Sigmoid colon (tissue), 7 donors: ENCODE results near the gene HPSE. TPM values are rescaled to one million over a fixed set of nuclear protein-coding genes. Genes with fewer than 3 reads are reported as not detected.
A peak's percentile ranks its signal among the peaks of the same experiment; 100 is the strongest.
"Not testable (repeated sequence)": the region's sequence is repeated elsewhere in the genome, so short reads cannot be mapped to it uniquely, and the experiment has no call there.

Source experiments
- DNase-seq: peaks from one replicate; pipeline ENCODE4 v3.0.0-alpha.2; 2019
- H3K27ac ChIP-seq, 4 donors: fragments of 200-600 bp; sonication (generic); one replicate each; pipeline ENCODE4 v1.5.1; 2016 to 2019; ENCODE audit warnings: mild to moderate bottlenecking in 1 of 4
- H3K27me3 ChIP-seq, 3 donors: fragments of 200-600 bp; sonication (generic); one replicate each; pipeline ENCODE4 v1.5.1; 2019; ENCODE audit warnings: mild to moderate bottlenecking in 1 of 3
- H3K36me3 ChIP-seq, 4 donors: fragments of 200-600 bp; sonication (generic); one replicate each; pipeline ENCODE4 v1.5.1; 2016 to 2019
- H3K4me1 ChIP-seq, 4 donors: fragments of 200-600 bp; sonication (generic); one replicate each; pipeline ENCODE4 v1.5.1; 2017 to 2019
- H3K4me3 ChIP-seq, 4 donors: fragments of 200-600 bp; sonication (generic); one replicate each; pipeline ENCODE4 v1.5.1; 2017 to 2019; ENCODE audit warnings: mild to moderate bottlenecking in 2 of 4, moderate library complexity in 1 of 4
- H3K9me3 ChIP-seq, 4 donors: fragments of 200-600 bp in 3 of 4; sonication (generic) in 3 of 4; one replicate each; pipeline versions ENCODE4 v1.5.1 to v1.6.1; 2013 to 2019
- CTCF ChIP-seq, 4 experiments: fragments of 450-650 bp in 3 of 4; fragments of 200-600 bp in 1 of 4; IDR thresholded peaks; one replicate each; pipeline ENCODE4 v1.5.1; 2016 to 2019; ENCODE audit warnings: antibody characterized with exemption in 4 of 4, mild to moderate bottlenecking in 3 of 4, moderate library complexity in 2 of 4
- EP300 ChIP-seq, 4 donors: sonication (generic); formaldehyde crosslinking; IDR thresholded peaks; one replicate each; pipeline ENCODE4 v1.6.1; 2017; ENCODE audit warnings: antibody characterized with exemption in 4 of 4
- POLR2A ChIP-seq, 2 donors: fragments of 450-650 bp; IDR thresholded peaks; one replicate each; pipeline ENCODE4 v1.6.1; 2016; ENCODE audit warnings: antibody characterized with exemption in 2 of 2, mild to moderate bottlenecking in 2 of 2, moderate library complexity in 2 of 2
- POLR2AphosphoS5 ChIP-seq, 4 donors: sonication (generic); formaldehyde crosslinking; IDR thresholded peaks; one replicate each; pipeline ENCODE4 v1.6.1; 2017; ENCODE audit warnings: antibody characterized with exemption in 4 of 4
- WGBS, 2 donors: extraction: QIAGEN DNeasy Blood & Tissue Kit; methylation state at CpG; one replicate each; pipeline ENCODE4 v1.1.7; 2013; 5-methylcytosine and 5-hydroxymethylcytosine counted together
- intact Hi-C: fragments of 100-400 bp; cut with DNase I; formaldehyde crosslinking; loops from one replicate; pipeline ENCODE4 v1.15.1; 2023
- polyA plus RNA-seq, 3 donors: library from polyadenylated mRNA; stranded (reverse); fragments of 200-250 nt; gene quantifications; one replicate each; pipeline ENCODE4 v1.2.3, GENCODE V29; 2013
- total RNA-seq, 4 donors: library from RNA; depleted of rRNA; stranded (reverse); fragments of >200 nt; gene quantifications; one replicate each; pipeline ENCODE4 v1.1.0, GENCODE V29; 2016
- donor health status: healthy with polysubstance abuse.
- donor health status: Bipolar disorder and iron deficiency.
- donor health status: healthy.

HPSE gene
- total and polyA plus RNA-seq, 7 donors, result 0.54 to 7.3 (median 0.71) TPM

GRCh38 chr4:83293305-83294046 is 41.2 kb downstream of the HPSE start:
- DNase-seq, result no peak
- 75 to 81% methylated on average over 8 of the region's 8 CpGs for WGBS, 2 donors
- intact Hi-C loops, result no loop called here

GRCh38 chr4:83290059-83290774 is 44.4 kb downstream of the HPSE start:
- H3K27me3 ChIP-seq, DNase-seq, H3K36me3 ChIP-seq, intact Hi-C loops, H3K27ac ChIP-seq, H3K9me3 ChIP-seq, H3K4me1 ChIP-seq, H3K4me3 ChIP-seq: not testable (repeated sequence)
- WGBS, 2 donors, result 50 to 78% methylated on average over 3 of the region's 3 CpGs

More at GRCh38 chr4:83293305-83294046, 41.2 kb downstream of the HPSE start:
- Histone ChIP-seq H3K4me3 (no peak overlapping the region), H3K36me3 (no peaks in the 10 kb centered on the region), H3K27me3 (no peaks in the 10 kb centered on the region), H3K9me3 (no peaks in the 10 kb centered on the region), H3K27ac (no peak overlapping the region), H3K4me1 (no peaks in the 10 kb centered on the region)
- TF ChIP-seq CTCF (IDR thresholded peaks at IDR 0.05), result no peak
- TF ChIP-seq POLR2AphosphoS5 (IDR thresholded peaks at IDR 0.05), result no peak
- no peak for TF ChIP-seq POLR2A (IDR thresholded peaks at IDR 0.05)
- no peak for TF ChIP-seq EP300 (IDR thresholded peaks at IDR 0.05)

- WGBS, 2 donors, result 20 to 29% methylated on average over 1 of the region's 1 CpG
- not testable (repeated sequence) for H3K4me1 ChIP-seq, H3K36me3 ChIP-seq, H3K4me3 ChIP-seq, H3K9me3 ChIP-seq, DNase-seq, H3K27me3 ChIP-seq, H3K27ac ChIP-seq
- intact Hi-C loops, result loop anchor here (5.0 to 10.0 kb wide), 3 partner anchors 169 to 384 kb away; partner anchors contain the start of genes COPS4, HELQ, MRPS18C and THAP9
Observed at GRCh38 chr4:83288381-83288780, 46.3 kb downstream of the HPSE start.

- H3K4me3 ChIP-seq, result peak overlapping the region; percentile 36 to 70 (median 68)
- H3K9me3 ChIP-seq, result no peaks in the 10 kb centered on the region
- no peaks in the 10 kb centered on the region for H3K27me3 ChIP-seq
- peaks cover 0 to 16% (median 12%) of the 10 kb centered on the region in 4 donors for H3K4me1 ChIP-seq
- WGBS, 2 donors, result 1% methylated on average over 9 of the region's 9 CpGs
- no peak for TF ChIP-seq EP300 (IDR thresholded peaks at IDR 0.05)
- TF ChIP-seq CTCF (IDR thresholded peaks at IDR 0.05), result no peak
- TF ChIP-seq POLR2A (IDR thresholded peaks at IDR 0.05), result no peak
- no peak for TF ChIP-seq POLR2AphosphoS5 (IDR thresholded peaks at IDR 0.05)
- H3K36me3 ChIP-seq, result no peaks in the 10 kb centered on the region
- intact Hi-C loops, result loop anchor here (2.0 to 10.0 kb wide), 4 partner anchors 172 to 1000 kb away; partner anchors contain the start of genes COPS4, HELQ, MRPS18C and THAP9
- H3K27ac ChIP-seq, result peak overlapping the region; percentile 90 to 93 (median 92)
- DNase-seq, result no peak
Observed at GRCh38 chr4:83285055-83285407, 49.6 kb downstream of the HPSE start.

- Histone ChIP-seq H3K27ac (peak within 1 kb of the TSS; percentile 90 to 93 (median 92)), H3K9me3 (no peaks in the 10 kb centered on the region), H3K36me3 (no peaks in the 10 kb centered on the region), H3K4me3 (peak within 1 kb of the TSS; percentile 36 to 70 (median 68)), H3K27me3 (no peaks in the 10 kb centered on the region), H3K4me1 (peaks cover 0 to 16% (median 12%) of the 10 kb centered on the region in 4 donors)
- TF ChIP-seq EP300 (IDR thresholded peaks at IDR 0.05) (no peak), POLR2A (IDR thresholded peaks at IDR 0.05) (peak; percentile 50 to 75), POLR2AphosphoS5 (IDR thresholded peaks at IDR 0.05) (peak; percentile 77 to 93 (median 87)), CTCF (IDR thresholded peaks at IDR 0.05) (peak in 2 of 4 experiments; percentile 11 to 34)
- WGBS, 2 donors, result 0% methylated on average over 76 of the region's 76 CpGs
- peak; percentile 98 for DNase-seq
- intact Hi-C loops, result loop anchor here (2.0 to 10.0 kb wide), 7 partner anchors 173 to 1000 kb away; partner anchors contain the start of genes COPS4, HELQ, MRPS18C and SCD5
Observed at GRCh38 chr4:83284193-83285054, 50.2 kb downstream of the HPSE start, which contains the start of gene COQ2. COQ2 (minus strand) TSS chr4:83284798; CDS start chr4:83284764, 34 bp downstream.
